H9 (cell line): ENCODE measurements around the gene ARHGEF1. TPM values are rescaled to one million over a fixed set of nuclear protein-coding genes. Genes with fewer than 3 reads are reported as not detected.

Source experiments
- DNase-seq: peaks from one replicate; pipeline ENCODE4 v3.0.0-alpha.2; 2017
- H2AFZ ChIP-seq: one replicate; pipeline ENCODE4 v1.6.1; 2013; ENCODE audit warnings: mild to moderate bottlenecking, low read length, control low read depth, moderate library complexity
- H2AK5ac ChIP-seq: 2 replicates; pipeline ENCODE4 v1.6.1; 2013; ENCODE audit warnings: low read length, control low read depth, mixed read lengths; ENCODE audit not compliant: insufficient read length
- H2BK120ac ChIP-seq: one replicate; pipeline ENCODE4 v1.6.1; 2013; ENCODE audit warnings: low read depth, mild to moderate bottlenecking, low read length, control low read depth, inconsistent platforms; ENCODE audit not compliant: poor library complexity, severe bottlenecking
- H2BK12ac ChIP-seq: 2 replicates; pipeline ENCODE4 v1.6.1; 2013; ENCODE audit warnings: low read length, control low read depth, mixed read lengths, low read depth; ENCODE audit not compliant: insufficient read length
- H2BK15ac ChIP-seq: 2 replicates; pipeline ENCODE4 v1.6.1; 2013; ENCODE audit warnings: low read depth, low read length, control low read depth
- H2BK20ac ChIP-seq: one replicate; pipeline ENCODE4 v1.6.1; 2013; ENCODE audit warnings: low read depth, mild to moderate bottlenecking, low read length, control low read depth, inconsistent platforms; ENCODE audit not compliant: poor library complexity, severe bottlenecking
- H2BK5ac ChIP-seq: 2 replicates; pipeline ENCODE4 v1.6.1; 2013; ENCODE audit warnings: low read length, control low read depth, mixed read lengths; ENCODE audit not compliant: insufficient read length
- H3K14ac ChIP-seq: 2 replicates; pipeline ENCODE4 v1.6.1; 2013; ENCODE audit warnings: low read length, control low read depth; ENCODE audit not compliant: insufficient read depth
- H3K18ac ChIP-seq: 2 replicates; pipeline ENCODE4 v1.6.1; 2013; ENCODE audit warnings: low read depth, mild to moderate bottlenecking, mixed read lengths, low read length, control low read depth; ENCODE audit not compliant: insufficient read length
- H3K23ac ChIP-seq: 2 replicates; pipeline ENCODE4 v1.6.1; 2013; ENCODE audit warnings: low read length, control low read depth, mixed read lengths, low read depth; ENCODE audit not compliant: insufficient read length
- H3K23me2 ChIP-seq: 2 replicates; pipeline ENCODE4 v1.6.1; 2013; ENCODE audit warnings: low read depth, mild to moderate bottlenecking, mixed read lengths, low read length, control low read depth; ENCODE audit not compliant: insufficient read length, poor library complexity, severe bottlenecking
- H3K27ac ChIP-seq: 2 replicates; pipeline ENCODE4 v1.5.1; 2013; ENCODE audit warnings: low read length, control low read depth, mixed read lengths, low read depth; ENCODE audit not compliant: insufficient read length
- H3K27me3 ChIP-seq: 2 replicates; pipeline ENCODE4 v1.6.1; 2013; ENCODE audit warnings: low read length, control low read depth, inconsistent platforms; ENCODE audit not compliant: insufficient read depth
- H3K4ac ChIP-seq: 2 replicates; pipeline ENCODE4 v1.6.1; 2013; ENCODE audit warnings: low read depth, mild to moderate bottlenecking, control low read depth, inconsistent platforms, low read length, moderate library complexity
- H3K4me1 ChIP-seq: 2 replicates; pipeline ENCODE4 v1.6.1; 2013; ENCODE audit warnings: low read length, control low read depth, inconsistent platforms; ENCODE audit not compliant: insufficient read depth
- H3K4me2 ChIP-seq: 2 replicates; pipeline ENCODE4 v1.6.1; 2013; ENCODE audit warnings: low read length, control low read depth, mixed read lengths; ENCODE audit not compliant: insufficient read length, insufficient read depth
- H3K56ac ChIP-seq: 2 replicates; pipeline ENCODE4 v1.6.1; 2013; ENCODE audit warnings: low read depth, mild to moderate bottlenecking, mixed read lengths, low read length, control low read depth; ENCODE audit not compliant: insufficient read length
- H3K79me1 ChIP-seq: 2 replicates; pipeline ENCODE4 v1.6.1; 2013; ENCODE audit warnings: low read depth, mild to moderate bottlenecking, moderate library complexity, low read length, control low read depth, inconsistent platforms; ENCODE audit not compliant: insufficient read depth, poor library complexity, severe bottlenecking
- H3K79me2 ChIP-seq: 2 replicates; pipeline ENCODE4 v1.6.1; 2013; ENCODE audit warnings: low read length, control low read depth, inconsistent platforms; ENCODE audit not compliant: insufficient read depth
- H3K9ac ChIP-seq: 2 replicates; pipeline ENCODE4 v1.6.1; 2013; ENCODE audit warnings: low read length, control low read depth, mixed read lengths; ENCODE audit not compliant: insufficient read length; ENCODE audit errors: extremely low read depth
- H3K9me3 ChIP-seq: one replicate; pipeline ENCODE4 v1.6.1; 2013; ENCODE audit warnings: low read depth, low read length, inconsistent platforms; ENCODE audit not compliant: control insufficient read depth
- H3T11ph ChIP-seq: one replicate; pipeline ENCODE4 v1.6.1; 2013; ENCODE audit warnings: mild to moderate bottlenecking, low read length, control low read depth, inconsistent platforms
- H4K20me1 ChIP-seq: one replicate; pipeline ENCODE4 v1.6.1; 2013; ENCODE audit not compliant: control insufficient read depth, insufficient read length, insufficient read depth
- H4K5ac ChIP-seq: 2 replicates; pipeline ENCODE4 v1.6.1; 2013; ENCODE audit warnings: low read depth, mild to moderate bottlenecking, mixed read lengths, low read length, control low read depth; ENCODE audit not compliant: insufficient read length
- H4K8ac ChIP-seq: replicated peaks from 2 replicates; pipeline ENCODE4 v1.6.1; 2013; ENCODE audit warnings: low read length, control low read depth, mixed read lengths, low read depth; ENCODE audit not compliant: insufficient read length
- H4K91ac ChIP-seq: 2 replicates; pipeline ENCODE4 v1.6.1; 2013; ENCODE audit warnings: low read depth, mild to moderate bottlenecking, moderate library complexity, mixed read lengths, low read length, control low read depth; ENCODE audit not compliant: insufficient read length
- H3K27ac Mint-ChIP-seq, 3 experiments: 2 replicates in 2 of 3; 3 replicates in 1 of 3; pipeline ENCODE4 v1.8.0; 2020 to 2021; ENCODE audit warnings: mixed read lengths in 3 of 3, mild to moderate bottlenecking in 1 of 3, moderate library complexity in 1 of 3
- H3K27me3 Mint-ChIP-seq: 2 replicates; pipeline ENCODE4 v1.8.0; 2021; ENCODE audit warnings: low read depth, mild to moderate bottlenecking, moderate library complexity, mixed read lengths
- H3K36me3 Mint-ChIP-seq, 3 experiments: 2 replicates in 2 of 3; 3 replicates in 1 of 3; pipeline ENCODE4 v1.8.0; 2020 to 2021; ENCODE audit warnings: low read depth in 3 of 3, mixed read lengths in 3 of 3; ENCODE audit not compliant: insufficient read depth in 1 of 3
- H3K4me1 Mint-ChIP-seq, 2 experiments: 2 replicates each; pipeline ENCODE4 v1.8.0; 2020; ENCODE audit warnings: mixed read lengths in 2 of 2
- H3K4me3 Mint-ChIP-seq, 2 experiments: 2 replicates in 1 of 2; 3 replicates in 1 of 2; pipeline ENCODE4 v1.8.0; 2020 to 2021; ENCODE audit warnings: mild to moderate bottlenecking in 2 of 2, mixed read lengths in 2 of 2, moderate library complexity in 1 of 2
- H3K9me3 Mint-ChIP-seq, 2 experiments: 2 replicates in 1 of 2; 3 replicates in 1 of 2; pipeline ENCODE4 v1.8.0; 2020; ENCODE audit warnings: mild to moderate bottlenecking in 2 of 2, mixed read lengths in 2 of 2, moderate library complexity in 1 of 2
- WGBS: extraction: QIAGEN DNeasy Blood & Tissue Kit; methylation state at CpG from one replicate; pipeline ENCODE4 v1.1.7; 2013; ENCODE audit warnings: missing lambda C conversion rate, low lambda C conversion rate, mixed read lengths; ENCODE audit not compliant: insufficient read length; ENCODE audit errors: extremely low coverage; 5-methylcytosine and 5-hydroxymethylcytosine counted together
- total RNA-seq: library from RNA; stranded (reverse); gene quantifications from 2 replicates; pipeline ENCODE4 v1.2.1, GENCODE V29; 2021
- TF ChIP-seq, protein P1 (sequence below): fragments of 200-600 bp; sonication (generic); conservative IDR thresholded peaks from 3 replicates; pipeline ENCODE4 v1.8.0; 2021; ENCODE audit warnings: antibody characterized with exemption, mild to moderate bottlenecking

Gene ARHGEF1
- total RNA-seq, 1 experiment from 2014 or later: 50.3 TPM

DNA sequence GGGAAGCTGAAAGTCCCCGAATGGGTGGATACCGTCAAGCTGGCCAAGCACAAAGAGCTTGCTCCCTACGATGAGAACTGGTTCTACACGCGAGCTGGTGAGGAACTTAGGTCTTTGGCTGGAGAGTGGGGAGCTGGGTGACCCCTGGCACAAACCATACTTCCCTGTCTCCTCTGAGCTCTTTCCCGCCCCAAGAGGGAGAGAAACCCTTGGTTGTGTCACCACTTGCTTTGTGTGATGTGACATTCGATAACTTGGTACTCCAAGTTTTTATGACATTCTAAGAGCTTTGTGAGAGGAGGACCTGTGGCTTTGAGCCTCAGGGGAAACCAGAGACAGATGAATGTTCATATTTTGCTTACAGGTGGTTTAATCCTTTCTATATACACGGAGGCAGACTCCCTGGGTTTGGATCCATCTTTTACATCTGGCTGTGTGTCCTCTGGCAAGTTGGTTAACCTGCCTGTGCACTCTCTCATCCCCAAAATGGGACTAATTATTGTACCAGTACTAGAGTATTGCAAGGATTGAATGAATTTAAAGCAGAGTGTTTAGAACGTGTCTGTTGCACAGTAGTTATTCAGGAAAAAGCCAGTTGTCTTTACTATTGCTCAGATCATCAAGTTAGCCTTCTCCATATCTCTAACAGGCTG lies 21.7 kb upstream of the ARHGEF1 start:
- Histone ChIP-seq H3K79me2 (peaks cover 29% of the 10 kb centered on the region), H2AFZ (no peak overlapping the region), H3K23ac (no peak overlapping the region), H3K4me1 (no peaks in the 10 kb centered on the region; the same call in 1 of the 2 replicates), H2BK20ac (no peak overlapping the region), H3K27ac (no peak overlapping the region), H2BK15ac (no peak overlapping the region), H3K23me2 (peaks cover 9% of the 10 kb centered on the region), H2BK12ac (no peak overlapping the region), H3K27me3 (no peaks in the 10 kb centered on the region), H3K4me2 (peak overlapping the region; percentile 90), H4K91ac (no peak overlapping the region), H3K4ac (no peak overlapping the region), H3K9me3 (no peaks in the 10 kb centered on the region), H4K8ac (no peak overlapping the region), H2BK5ac (no peak overlapping the region), H3K79me1 (peaks cover 17% of the 10 kb centered on the region), H2BK120ac (no peak overlapping the region), H3K14ac (no peak overlapping the region), H3T11ph (no peak overlapping the region), H3K9ac (peak overlapping the region; percentile 99), H4K5ac (no peak overlapping the region), H3K18ac (no peak overlapping the region), H4K20me1 (no peaks in the 10 kb centered on the region), H2AK5ac (no peak overlapping the region), H3K56ac (no peak overlapping the region)
- H3K36me3 Mint-ChIP-seq: peaks cover 48 to 57% (median 55%) of the 10 kb centered on the region in 3 experiments
- H3K4me1 Mint-ChIP-seq: peaks cover 35 to 44% of the 10 kb centered on the region in 2 experiments
- H3K4me3 Mint-ChIP-seq: peak overlapping the region; percentile 84 to 96
- TF ChIP-seq, protein P1, sequence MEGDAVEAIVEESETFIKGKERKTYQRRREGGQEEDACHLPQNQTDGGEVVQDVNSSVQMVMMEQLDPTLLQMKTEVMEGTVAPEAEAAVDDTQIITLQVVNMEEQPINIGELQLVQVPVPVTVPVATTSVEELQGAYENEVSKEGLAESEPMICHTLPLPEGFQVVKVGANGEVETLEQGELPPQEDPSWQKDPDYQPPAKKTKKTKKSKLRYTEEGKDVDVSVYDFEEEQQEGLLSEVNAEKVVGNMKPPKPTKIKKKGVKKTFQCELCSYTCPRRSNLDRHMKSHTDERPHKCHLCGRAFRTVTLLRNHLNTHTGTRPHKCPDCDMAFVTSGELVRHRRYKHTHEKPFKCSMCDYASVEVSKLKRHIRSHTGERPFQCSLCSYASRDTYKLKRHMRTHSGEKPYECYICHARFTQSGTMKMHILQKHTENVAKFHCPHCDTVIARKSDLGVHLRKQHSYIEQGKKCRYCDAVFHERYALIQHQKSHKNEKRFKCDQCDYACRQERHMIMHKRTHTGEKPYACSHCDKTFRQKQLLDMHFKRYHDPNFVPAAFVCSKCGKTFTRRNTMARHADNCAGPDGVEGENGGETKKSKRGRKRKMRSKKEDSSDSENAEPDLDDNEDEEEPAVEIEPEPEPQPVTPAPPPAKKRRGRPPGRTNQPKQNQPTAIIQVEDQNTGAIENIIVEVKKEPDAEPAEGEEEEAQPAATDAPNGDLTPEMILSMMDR: no peak
- no peaks in the 10 kb centered on the region; a peak in 1 of 5 replicates for H3K9me3 Mint-ChIP-seq
- DNase-seq: no peak
- no CpG with 5 or more reads among the region's 9 CpGs for WGBS
- peaks cover 8% of the 10 kb centered on the region for H3K27me3 Mint-ChIP-seq
- peak overlapping the region; percentile 94 to 99 (median 97) for H3K27ac Mint-ChIP-seq
